Stimulated activated naive CD8-positive, alpha-beta T cell treated with anti-CD3 and anti-CD28 coated beads, Interleukin-15, Interleukin-2, amounts not matched to agents 100 ng/mL and 50 ng/mL, for 24 hours (primary cell): ENCODE results near the gene COQ8A.

Experiments used
- H3K27ac Mint-ChIP-seq: one replicate; pipeline ENCODE4 v1.8.0; 2021; ENCODE audit warnings: mild to moderate bottlenecking, mixed read lengths
- H3K27me3 Mint-ChIP-seq: one replicate; pipeline ENCODE4 v1.8.0; 2021; ENCODE audit warnings: mixed read lengths
- H3K36me3 Mint-ChIP-seq: one replicate; pipeline ENCODE4 v1.8.0; 2021; ENCODE audit warnings: low read depth, mixed read lengths
- H3K4me1 Mint-ChIP-seq: one replicate; pipeline ENCODE4 v1.8.0; 2021; ENCODE audit warnings: low read depth, mixed read lengths
- H3K4me3 Mint-ChIP-seq: one replicate; pipeline ENCODE4 v1.8.0; 2021; ENCODE audit warnings: mild to moderate bottlenecking, mixed read lengths
- H3K9me3 Mint-ChIP-seq: one replicate; pipeline ENCODE4 v1.8.0; 2021; ENCODE audit warnings: mixed read lengths

COQ8A gene

GRCh38 chr1:226942392-226942791 lies 2.3 kb downstream of the COQ8A start:
- H3K4me3 Mint-ChIP-seq = no peak overlapping the region
- H3K27me3 Mint-ChIP-seq = no peaks in the 10 kb centered on the region
- peak overlapping the region; percentile 3 for H3K27ac Mint-ChIP-seq
- H3K36me3 Mint-ChIP-seq = no peaks in the 10 kb centered on the region
- no peaks in the 10 kb centered on the region for H3K9me3 Mint-ChIP-seq
- H3K4me1 Mint-ChIP-seq = peaks cover 70% of the 10 kb centered on the region

DNA sequence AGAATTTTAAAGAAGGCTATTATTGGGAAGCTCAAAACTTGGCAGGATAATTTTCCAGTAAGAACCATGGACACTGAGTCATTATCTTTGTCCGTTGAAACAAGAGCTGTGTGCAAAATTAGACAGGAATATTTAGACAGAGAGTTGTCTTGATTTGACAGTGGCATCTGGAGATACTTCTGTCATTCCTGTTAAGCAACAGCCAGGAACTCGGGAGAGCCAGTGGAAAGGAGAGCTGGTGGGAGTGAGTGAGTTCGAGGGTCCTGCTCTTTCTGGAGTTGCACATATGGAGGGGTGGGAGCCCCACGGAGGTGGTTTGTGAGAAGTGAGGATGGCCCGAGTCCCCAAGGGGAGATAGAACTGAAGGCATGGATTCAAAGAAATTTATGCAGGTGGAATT lies 3.1 kb downstream of the COQ8A start:
- H3K27ac Mint-ChIP-seq = no peak overlapping the region
- H3K36me3 Mint-ChIP-seq = no peaks in the 10 kb centered on the region
- H3K27me3 Mint-ChIP-seq = no peaks in the 10 kb centered on the region
- peaks cover 4% of the 10 kb centered on the region for H3K9me3 Mint-ChIP-seq
- peaks cover 64% of the 10 kb centered on the region for H3K4me1 Mint-ChIP-seq
- no peak overlapping the region for H3K4me3 Mint-ChIP-seq

GRCh38 chr1:226943927-226944326 lies 3.8 kb downstream of the COQ8A start:
- Mint-ChIP-seq H3K9me3 (peaks cover 8% of the 10 kb centered on the region), H3K36me3 (no peaks in the 10 kb centered on the region), H3K27ac (no peak overlapping the region), H3K27me3 (no peaks in the 10 kb centered on the region), H3K4me1 (peaks cover 61% of the 10 kb centered on the region), H3K4me3 (no peak overlapping the region)

- Mint-ChIP-seq H3K9me3 (peaks cover 8% of the 10 kb centered on the region), H3K4me1 (peaks cover 60% of the 10 kb centered on the region), H3K4me3 (no peak overlapping the region), H3K27ac (no peak overlapping the region), H3K27me3 (no peaks in the 10 kb centered on the region), H3K36me3 (no peaks in the 10 kb centered on the region)
Measured at GRCh38 chr1:226945106-226945857, 5.2 kb downstream of the COQ8A start.

DNA sequence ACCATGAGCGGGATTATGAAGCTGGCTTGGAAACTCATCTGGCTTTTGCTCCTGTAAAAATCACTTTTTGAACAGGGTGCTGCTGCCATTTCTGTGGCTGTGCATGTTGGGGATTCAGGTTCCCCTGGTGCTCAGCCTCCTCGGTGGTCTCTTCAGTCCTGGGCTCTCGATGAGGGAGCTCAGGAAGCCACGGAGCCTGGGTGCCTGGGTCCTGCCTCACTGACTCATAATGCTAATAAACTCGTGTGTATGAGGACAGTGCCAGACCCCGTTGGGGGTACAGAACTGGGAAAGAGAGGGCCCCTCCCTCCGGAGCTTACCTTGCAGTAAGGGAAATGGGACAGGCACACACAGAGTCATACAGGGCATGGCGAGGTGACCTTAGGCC lies 5.8 kb downstream of the COQ8A start:
- Mint-ChIP-seq H3K4me3 (no peak overlapping the region), H3K27ac (no peak overlapping the region), H3K36me3 (no peaks in the 10 kb centered on the region), H3K9me3 (peaks cover 8% of the 10 kb centered on the region), H3K4me1 (peaks cover 58% of the 10 kb centered on the region), H3K27me3 (no peaks in the 10 kb centered on the region)

- Mint-ChIP-seq H3K4me1 (peaks cover 56% of the 10 kb centered on the region), H3K27ac (no peak overlapping the region), H3K4me3 (no peak overlapping the region)
Measured at GRCh38 chr1:226946285-226946684, 6.2 kb downstream of the COQ8A start.

GRCh38 chr1:226946841-226947240 lies 6.7 kb downstream of the COQ8A start:
- Mint-ChIP-seq H3K36me3 (no peaks in the 10 kb centered on the region), H3K27ac (no peak overlapping the region), H3K9me3 (peaks cover 8% of the 10 kb centered on the region), H3K4me1 (peaks cover 57% of the 10 kb centered on the region), H3K27me3 (no peaks in the 10 kb centered on the region), H3K4me3 (no peak overlapping the region)

More at GRCh38 chr1:226946285-226946684, 6.2 kb downstream of the COQ8A start:
- H3K27me3 Mint-ChIP-seq = no peaks in the 10 kb centered on the region
- H3K9me3 Mint-ChIP-seq = peaks cover 8% of the 10 kb centered on the region
- no peaks in the 10 kb centered on the region for H3K36me3 Mint-ChIP-seq

GRCh38 chr1:226948051-226948450 lies 8.0 kb downstream of the COQ8A start:
- peaks cover 8% of the 10 kb centered on the region for H3K9me3 Mint-ChIP-seq
- H3K27ac Mint-ChIP-seq = no peak overlapping the region
- no peaks in the 10 kb centered on the region for H3K27me3 Mint-ChIP-seq
- H3K4me1 Mint-ChIP-seq = peaks cover 45% of the 10 kb centered on the region
- no peak overlapping the region for H3K4me3 Mint-ChIP-seq
- no peaks in the 10 kb centered on the region for H3K36me3 Mint-ChIP-seq

DNA sequence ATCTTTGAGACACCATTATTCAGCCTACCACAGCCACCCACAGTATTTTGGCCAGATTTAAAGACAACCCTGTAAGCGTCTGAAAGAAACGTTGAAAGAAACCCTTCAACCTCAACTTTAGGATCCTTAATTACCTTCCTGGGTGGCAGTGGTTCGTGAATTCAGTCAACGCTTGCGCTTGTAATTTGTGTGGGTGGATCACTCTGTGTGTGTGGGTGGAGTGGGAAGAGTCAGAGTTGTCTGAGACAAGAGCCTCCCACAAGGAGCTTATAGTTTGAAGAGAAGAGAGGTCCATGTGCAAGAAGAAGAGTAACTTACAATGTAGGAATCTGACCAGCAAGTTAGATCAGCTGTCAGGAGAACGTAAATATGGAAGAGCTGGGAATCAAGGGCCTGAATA lies 8.4 kb downstream of the COQ8A start:
- Mint-ChIP-seq H3K27ac (no peak overlapping the region), H3K36me3 (no peaks in the 10 kb centered on the region), H3K4me1 (peaks cover 41% of the 10 kb centered on the region), H3K4me3 (no peak overlapping the region), H3K27me3 (no peaks in the 10 kb centered on the region), H3K9me3 (peaks cover 8% of the 10 kb centered on the region)

DNA sequence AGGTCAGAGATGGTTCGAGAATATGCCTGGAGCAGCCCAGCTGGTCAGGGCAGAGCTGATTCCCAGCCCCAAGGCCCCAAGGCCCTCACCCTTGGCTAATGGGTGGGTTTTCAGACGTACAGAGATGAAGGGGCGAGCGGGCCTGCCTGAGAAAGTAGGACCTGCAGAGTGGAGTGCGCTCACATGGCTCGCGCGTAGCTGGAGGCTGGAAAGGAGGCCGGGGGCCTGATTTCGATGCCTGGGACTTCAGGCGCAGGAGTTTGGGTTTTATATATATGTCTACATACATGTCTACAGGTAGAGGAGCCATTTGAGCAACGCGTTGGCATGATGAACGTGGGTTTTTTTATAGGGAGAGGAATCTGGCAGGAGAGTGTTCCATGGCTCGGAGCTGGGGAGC lies 8.9 kb downstream of the COQ8A start:
- no peaks in the 10 kb centered on the region for H3K27me3 Mint-ChIP-seq
- H3K9me3 Mint-ChIP-seq = peaks cover 8% of the 10 kb centered on the region
- H3K27ac Mint-ChIP-seq = no peak overlapping the region
- H3K36me3 Mint-ChIP-seq = no peaks in the 10 kb centered on the region
- H3K4me1 Mint-ChIP-seq = peaks cover 36% of the 10 kb centered on the region
- H3K4me3 Mint-ChIP-seq = no peak overlapping the region

DNA sequence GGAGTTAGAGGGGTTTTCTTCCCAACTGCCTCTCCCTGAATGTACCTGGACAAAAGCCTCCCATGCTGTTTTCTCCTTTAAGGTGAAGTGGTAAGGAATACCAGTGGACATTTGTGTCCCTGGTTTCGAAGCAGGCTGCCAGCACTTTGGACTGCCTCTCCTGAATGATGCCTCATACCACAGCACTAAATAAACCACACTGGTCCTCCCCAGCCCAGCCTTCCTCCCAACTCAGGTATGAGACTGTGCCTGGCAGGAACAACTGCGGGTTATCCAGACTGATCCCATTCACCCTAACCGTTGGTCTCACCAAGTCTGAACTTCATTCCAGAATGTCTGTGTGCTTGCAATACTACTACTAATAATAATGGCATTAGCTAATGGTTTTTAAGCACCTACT lies 9.3 kb downstream of the COQ8A start:
- Mint-ChIP-seq H3K4me3 (no peak overlapping the region), H3K36me3 (no peaks in the 10 kb centered on the region), H3K9me3 (peaks cover 8% of the 10 kb centered on the region), H3K4me1 (peaks cover 32% of the 10 kb centered on the region), H3K27me3 (no peaks in the 10 kb centered on the region), H3K27ac (no peak overlapping the region)

GRCh38 chr1:226950316-226950715 lies 10.2 kb downstream of the COQ8A start:
- Mint-ChIP-seq H3K36me3 (no peaks in the 10 kb centered on the region), H3K27ac (no peak overlapping the region), H3K4me1 (peaks cover 23% of the 10 kb centered on the region)

DNA sequence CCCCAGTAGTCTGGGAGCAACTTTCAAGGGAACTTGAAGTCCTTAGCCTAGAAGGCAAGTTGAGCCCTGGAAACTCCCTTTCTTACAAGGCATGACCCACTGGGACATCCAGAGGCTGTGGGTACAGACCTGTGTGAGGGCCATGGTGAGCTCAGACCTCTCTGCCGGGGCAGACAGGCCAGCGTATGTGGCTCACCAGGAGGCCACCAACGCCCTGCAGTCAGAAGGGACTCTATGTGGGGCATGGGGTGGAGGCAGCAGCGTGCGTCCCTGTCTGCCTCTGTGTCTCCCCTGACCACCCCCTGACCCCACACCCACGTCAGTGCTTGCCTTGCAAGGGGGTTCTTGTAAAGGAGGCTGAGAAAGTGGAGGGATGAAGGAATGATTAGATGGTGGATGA lies 10.8 kb downstream of the COQ8A start:
- no peaks in the 10 kb centered on the region for H3K27me3 Mint-ChIP-seq
- no peak overlapping the region for H3K4me3 Mint-ChIP-seq
- H3K4me1 Mint-ChIP-seq = peaks cover 22% of the 10 kb centered on the region
- H3K9me3 Mint-ChIP-seq = peaks cover 8% of the 10 kb centered on the region
- no peaks in the 10 kb centered on the region for H3K36me3 Mint-ChIP-seq
- peak overlapping the region; percentile 52 for H3K27ac Mint-ChIP-seq

More at GRCh38 chr1:226950316-226950715, 10.2 kb downstream of the COQ8A start:
- Mint-ChIP-seq H3K4me3 (no peak overlapping the region), H3K9me3 (peaks cover 8% of the 10 kb centered on the region), H3K27me3 (no peaks in the 10 kb centered on the region)

GRCh38 chr1:226951286-226952117 lies 11.4 kb downstream of the COQ8A start:
- Mint-ChIP-seq H3K36me3 (no peaks in the 10 kb centered on the region), H3K27ac (no peak overlapping the region), H3K27me3 (no peaks in the 10 kb centered on the region), H3K9me3 (peaks cover 8% of the 10 kb centered on the region), H3K4me1 (peaks cover 22% of the 10 kb centered on the region), H3K4me3 (no peak overlapping the region)

DNA sequence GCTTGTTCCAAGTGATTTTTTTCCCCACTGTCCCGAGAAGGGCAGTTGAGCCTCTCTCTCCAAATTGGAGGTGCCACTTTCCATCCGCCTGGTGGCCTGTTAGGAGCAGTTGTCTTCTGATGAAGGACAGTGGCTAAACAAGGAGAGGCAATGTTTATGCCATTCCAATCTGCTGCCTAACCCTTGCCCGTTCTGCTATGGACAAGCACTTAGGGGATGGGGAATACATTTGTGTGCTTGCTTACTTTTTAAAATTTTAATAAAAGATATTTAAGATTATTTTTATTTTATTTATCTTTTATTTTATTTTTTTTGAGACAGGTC lies 12.0 kb downstream of the COQ8A start:
- Mint-ChIP-seq H3K27ac (no peak overlapping the region), H3K4me3 (no peak overlapping the region), H3K27me3 (no peaks in the 10 kb centered on the region), H3K36me3 (no peaks in the 10 kb centered on the region), H3K4me1 (peaks cover 16% of the 10 kb centered on the region), H3K9me3 (peaks cover 8% of the 10 kb centered on the region)
